HG03025 (cell line): Measurements from ENCODE around the gene SYPL2.
A peak's percentile ranks its signal among the peaks of the same experiment; 100 is the strongest.

Experiments used
- ATAC-seq: cut with Tn5 transposase; IDR thresholded peaks from one replicate; pipeline ENCODE4 v1.9.1; 2021; ENCODE audit warnings: mild to moderate bottlenecking, moderate library complexity; ENCODE audit not compliant: unreplicated experiment, low FRiP score

SYPL2 gene

GRCh38 chr1:109490029-109490933 lies 23.9 kb downstream of the SYPL2 start:
- ATAC-seq, result no peak

GRCh38 chr1:109490934-109491302 lies 24.6 kb downstream of the SYPL2 start:
- ATAC-seq, result no peak

GRCh38 chr1:109491372-109491771 lies 25.0 kb downstream of the SYPL2 start:
- no peak for ATAC-seq

GRCh38 chr1:109492779-109493178 lies 26.4 kb downstream of the SYPL2 start:
- ATAC-seq, result no peak

- no peak for ATAC-seq
These were observed 26.9 kb downstream of the SYPL2 start for GRCh38 chr1:109493227-109493626.

- ATAC-seq, result peak; percentile 78
These were observed 27.6 kb downstream of the SYPL2 start, which contains the start of gene CYB561D1 for GRCh38 chr1:109493805-109494539. TSS of gene CYB561D1 (plus strand) at chr1:109494094. CDS start at chr1:109494140, 46 bp downstream.

- ATAC-seq, result no peak
These were observed 29.4 kb downstream of the SYPL2 start for GRCh38 chr1:109495738-109496137.

GRCh38 chr1:109497449-109498160 lies 31.3 kb downstream of the SYPL2 start:
- ATAC-seq, result no peak

- ATAC-seq, result no peak
These were observed 31.9 kb downstream of the SYPL2 start for GRCh38 chr1:109498161-109498801.

GRCh38 chr1:109499081-109499480 lies 32.7 kb downstream of the SYPL2 start:
- no peak for ATAC-seq

- no peak for ATAC-seq
These were observed 33.6 kb downstream of the SYPL2 start for GRCh38 chr1:109499661-109500536.

GRCh38 chr1:109500941-109501381 lies 34.6 kb downstream of the SYPL2 start:
- no peak for ATAC-seq

- ATAC-seq, result no peak
These were observed 35.5 kb downstream of the SYPL2 start for GRCh38 chr1:109501644-109502363.

- no peak for ATAC-seq
These were observed 36.1 kb downstream of the SYPL2 start for GRCh38 chr1:109502364-109502851.

GRCh38 chr1:109503935-109504334 lies 37.6 kb downstream of the SYPL2 start:
- no peak for ATAC-seq

- ATAC-seq, result no peak
These were observed 38.6 kb downstream of the SYPL2 start for GRCh38 chr1:109504974-109505373.

GRCh38 chr1:109508001-109508872 lies 41.9 kb downstream of the SYPL2 start:
- ATAC-seq, result no peak

- no peak for ATAC-seq
These were observed 42.5 kb downstream of the SYPL2 start for GRCh38 chr1:109508873-109509175.
